GM12878 (cell line): Measurements from ENCODE around the gene CD1D. TPM values are rescaled to one million over a fixed set of nuclear protein-coding genes. Genes with fewer than 3 reads are reported as not detected.
"Not testable (repeated sequence)": the region's sequence is repeated elsewhere in the genome, so short reads cannot be mapped to it uniquely, and the experiment has no call there.

ENCODE experiments used
- ATAC-seq: fragments of 200-7000 bp; cut with Tn5 transposase; 3 replicates; pipeline ENCODE4 v1.9.1; 2020; ENCODE audit warnings: mild to moderate bottlenecking, moderate library complexity
- BruUV-seq: library from RNA; stranded (reverse); fragments of 400-500 nt; replicated peaks from 2 replicates; lab custom pipeline; 2021; lab: Mats Ljungman, UMichigan
- CTCF ChIA-PET: fragments of 300-600 bp; sonication (Branson Sonifier 250); formaldehyde crosslinking; extraction: SDS; loops from one replicate; lab custom pipeline; 2021; ENCODE audit warnings: inconsistent platforms; lab: Yijun Ruan, JAX
- POLR2A ChIA-PET: fragments of 350-600 bp; formaldehyde crosslinking; extraction: SDS; loops from one replicate; lab custom pipeline; 2021; ENCODE audit warnings: inconsistent platforms; lab: Charles Lee
- RAD21 ChIA-PET: fragments of 300-600 bp; sonication (Branson Sonifier 250); formaldehyde crosslinking; loops from one replicate; lab custom pipeline; 2023; ENCODE audit warnings: antibody characterized with exemption; ENCODE audit not compliant: unreplicated experiment; lab: Charles Lee
- SMC1A ChIA-PET: fragments of 300-600 bp; sonication (Branson Sonifier 250); formaldehyde crosslinking; loops from one replicate; lab custom pipeline; 2023; ENCODE audit not compliant: unreplicated experiment, uncharacterized antibody; lab: Charles Lee
- DNase-seq: peaks from one replicate; pipeline ENCODE4 v3.0.0-alpha.2; 2011; ENCODE audit warnings: low read depth, low spot score
- FAIRE-seq: peaks from 3 replicates; lab custom pipeline; 2011; peaks lifted over from hg19 to GRCh38; lab: Jason Lieb, UNC
- H2AFZ ChIP-seq: 2 replicates; pipeline ENCODE4 v1.6.0; 2011; ENCODE audit warnings: low read depth, low read length, control low read depth; ENCODE audit not compliant: control insufficient read depth
- H3K27ac ChIP-seq: 2 replicates; pipeline ENCODE4 v1.5.1; 2011; ENCODE audit warnings: control low read depth; ENCODE audit not compliant: control insufficient read depth, insufficient read depth
- H3K27me3 ChIP-seq, 2 experiments: replicated peaks in 1 of 2; 2 replicates each; pipeline versions ENCODE4 v1.6.0 to v1.6.1; 2011; ENCODE audit warnings: low read length in 1 of 2; ENCODE audit not compliant: control insufficient read depth in 2 of 2, insufficient read depth in 2 of 2
- H3K36me3 ChIP-seq, 2 experiments: 2 replicates each; pipeline ENCODE4 v1.5.1; 2011; ENCODE audit warnings: low read length in 1 of 2; ENCODE audit not compliant: control insufficient read depth in 2 of 2, insufficient read depth in 2 of 2
- H3K4me1 ChIP-seq: 2 replicates; pipeline ENCODE4 v1.6.1; 2011; ENCODE audit warnings: mild to moderate bottlenecking, low read length, moderate library complexity, mixed read lengths; ENCODE audit not compliant: control insufficient read depth, insufficient read depth
- H3K4me2 ChIP-seq: 2 replicates; pipeline ENCODE4 v1.6.0; 2011; ENCODE audit warnings: control low read depth; ENCODE audit not compliant: control insufficient read depth, insufficient read depth
- H3K4me3 ChIP-seq: fragments of 200-600 bp; sonication (generic); 2 replicates; pipeline ENCODE4 v1.5.1; 2016
- H3K79me2 ChIP-seq: 2 replicates; pipeline ENCODE4 v1.6.0; 2011; ENCODE audit warnings: low read length; ENCODE audit not compliant: control insufficient read depth, insufficient read depth
- H3K9ac ChIP-seq: 2 replicates; pipeline ENCODE4 v1.8.0; 2011; ENCODE audit warnings: low read length, control low read depth, mixed read lengths; ENCODE audit not compliant: control insufficient read depth, insufficient read depth
- H3K9me3 ChIP-seq: replicated peaks from 3 replicates; pipeline ENCODE4 v1.5.1; 2011; ENCODE audit warnings: mild to moderate bottlenecking, low read length; ENCODE audit not compliant: control insufficient read depth, insufficient read depth
- H4K20me1 ChIP-seq: 2 replicates; pipeline ENCODE4 v1.6.0; 2011; ENCODE audit not compliant: control insufficient read depth, insufficient read depth
- ATF7 ChIP-seq: fragments of 450-650 bp; IDR thresholded peaks from 2 replicates; pipeline ENCODE4 v1.6.1; 2016; ENCODE audit warnings: low read depth, mild to moderate bottlenecking
- SPI1 ChIP-seq: IDR thresholded peaks from 2 replicates; pipeline ENCODE4 v1.6.1; 2011; ENCODE audit warnings: low read depth, mild to moderate bottlenecking, low read length, moderate library complexity, borderline replicate concordance; ENCODE audit not compliant: insufficient read depth
- whole genome bisulfite sequencing: methylation state at CpG from one replicate; pipeline ENCODE4 v1.1.6; 2016; ENCODE audit warnings: low lambda C conversion rate; ENCODE audit not compliant: insufficient replicate concordance, insufficient coverage; ENCODE audit errors: missing lambda C conversion rate; 5-methylcytosine and 5-hydroxymethylcytosine counted together
- in situ Hi-C: fragments of 300-500 bp; cut with MboI; formaldehyde crosslinking; loops from 9 replicates; pipeline ENCODE4 v1.14.3; 2018; ENCODE audit warnings: mixed read lengths
- intact Hi-C: fragments of 100-400 bp; cut with micrococcal nuclease; formaldehyde crosslinking; loops from one replicate; pipeline ENCODE4 v1.14.2; 2022; ENCODE audit not compliant: unreplicated experiment
- polyA plus RNA-seq, 11 experiments: library from polyadenylated mRNA; depleted of rRNA in 4 of 11; unstranded in 6 of 11; stranded (reverse) in 5 of 11; fragments of >200 nt; fragmentation: Nextera tagmentation in 4 of 11; fragmentation: Illumina TruSeq in 1 of 11; extraction: Ambion mirVana in 4 of 11; extraction: Trizol in 1 of 11; gene quantifications; 1 replicate in 1 of 11; 2 replicates in 10 of 11; pipeline versions ENCODE4 v1.2.1 to v1.2.3, GENCODE V29; 2011 to 2016; ENCODE audit warnings: inconsistent platforms in 2 of 11, missing spikeins in 2 of 11, low read depth in 1 of 11
- total RNA-seq, 4 experiments: library from RNA; depleted of rRNA in 3 of 4; stranded (reverse); fragments of >200 nt in 3 of 4; fragmentation: Illumina TruSeq in 1 of 4; extraction: Trizol in 1 of 4; gene quantifications; 2 replicates each; pipeline versions ENCODE4 v1.2.1 to v1.2.3, GENCODE V29; 2013 to 2021

The CD1D gene
- total and polyA plus RNA-seq, 10 of the 15 experiments (the other 5 are each of a cell fraction or from before 2014, with no cell fraction given): 0.21 to 1.4 (median 0.73) TPM; not detected in 2

DNA sequence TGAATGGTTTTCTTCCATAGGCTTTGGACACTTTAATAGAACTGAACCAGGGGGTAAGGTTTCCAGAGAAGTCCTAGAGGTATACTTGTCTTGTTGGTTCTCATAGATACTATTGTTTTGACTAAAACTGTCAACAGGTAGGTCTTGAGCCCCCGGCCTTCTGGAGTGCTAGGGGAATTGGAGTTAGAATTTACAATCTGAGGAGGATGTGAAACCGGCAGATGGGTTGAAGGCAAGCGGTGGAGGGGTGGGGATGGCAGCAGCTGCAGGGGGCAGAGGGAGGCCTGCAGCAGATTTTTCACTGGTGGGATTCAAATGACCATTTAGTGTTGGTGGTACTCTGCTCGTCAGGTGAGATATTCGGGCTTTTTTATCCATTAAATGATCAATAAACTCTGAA is 4.3 kb upstream of the CD1D start (continued):
- TF ChIP-seq SPI1 (peak; percentile 28; the same call in 1 of the 2 replicates), ATF7 (no peak)

- H3K27ac ChIP-seq, in situ Hi-C loops, RAD21 ChIA-PET, H4K20me1 ChIP-seq, H3K36me3 ChIP-seq, H3K9ac ChIP-seq, H3K9me3 ChIP-seq, ATAC-seq, intact Hi-C loops, H2AFZ ChIP-seq, CTCF ChIA-PET, BruUV-seq, H3K79me2 ChIP-seq, DNase-seq, H3K4me3 ChIP-seq: not testable (repeated sequence)
- Histone ChIP-seq H3K4me1 (peaks cover 31% of the 10 kb centered on the region), H3K27me3 (peaks cover 6 to 14% of the 10 kb centered on the region in 2 experiments), H3K4me2 (peak overlapping the region; percentile 13; the same call in 1 of the 2 replicates)
- WGBS: 75% methylated on average over 20 of the region's 20 CpGs
- SMC1A ChIA-PET: interaction anchor here (0.5 to 2.7 kb wide), 3 partner anchors 16 to 1135 kb away, joined by 3 to 10 read pairs (median 3); no protein-coding TSS in a partner anchor
- FAIRE-seq: peak; percentile 49
- POLR2A ChIA-PET: interaction anchor here (1.1 kb wide), 1 partner anchor 11 kb away, joined by 6 read pairs; no protein-coding TSS in a partner anchor
Measured at GRCh38 chr1:158176849-158177699, 3.6 kb upstream of the CD1D start.
